SK-N-SH (cell line): Measurements from ENCODE around the gene LAMB1. TPM values are rescaled to one million over a fixed set of nuclear protein-coding genes. Genes with fewer than 3 reads are reported as not detected.

Source experiments
- CTCF ChIA-PET: fragments of 300-600, 350-600 bp; formaldehyde crosslinking; extraction: SDS; loops from one replicate; lab custom pipeline; 2021; lab: Yijun Ruan, JAX
- POLR2A ChIA-PET: fragments of 350-600 bp; sonication (Branson Sonifier 250); formaldehyde crosslinking; extraction: SDS; loops from one replicate; lab custom pipeline; 2020; ENCODE audit warnings: antibody characterized with exemption, inconsistent platforms; lab: Yijun Ruan, JAX
- DNase-seq: peaks from one replicate; pipeline ENCODE4 v3.0.0; 2012
- H2AFZ ChIP-seq: fragments of 200-600 bp; sonication (generic); 2 replicates; pipeline ENCODE4 v1.8.1; 2016; ENCODE audit warnings: antibody characterized with exemption, mild to moderate bottlenecking, low read depth
- H3F3A ChIP-seq: fragments of 200-600 bp; sonication (generic); replicated peaks from 2 replicates; pipeline ENCODE3; 2016; ENCODE audit warnings: antibody characterized with exemption, mild to moderate bottlenecking; ENCODE audit not compliant: insufficient read depth
- H3K27ac ChIP-seq, 2 experiments: fragments of 200-500 bp in 1 of 2; fragments of 200-600 bp in 1 of 2; sonication (Bioruptor generic) in 1 of 2; sonication (generic), shearing (Covaris generic) in 1 of 2; 2 replicates each; pipeline versions ENCODE4 v1.5.1 to v1.6.1; 2014 to 2016; ENCODE audit warnings: low read depth in 2 of 2, inconsistent platforms in 1 of 2, low read length in 1 of 2, mild to moderate bottlenecking in 1 of 2, mixed read lengths in 1 of 2
- H3K27me3 ChIP-seq: fragments of 200-600 bp; sonication (generic), shearing (Covaris generic); 2 replicates; pipeline ENCODE4 v1.6.1; 2016; ENCODE audit warnings: mixed run types; ENCODE audit not compliant: insufficient read depth
- H3K36me3 ChIP-seq, 2 experiments: fragments of 200-500 bp in 1 of 2; fragments of 200-600 bp in 1 of 2; sonication (Bioruptor generic) in 1 of 2; sonication (generic) in 1 of 2; replicated peaks in 1 of 2; 2 replicates each; pipeline versions ENCODE3 to v1.5.1; 2014 to 2016; ENCODE audit warnings: low read length in 1 of 2, mild to moderate bottlenecking in 1 of 2; ENCODE audit not compliant: insufficient read depth in 2 of 2, control insufficient read depth in 1 of 2
- H3K4me1 ChIP-seq, 2 experiments: fragments of 200-500 bp in 1 of 2; fragments of 200-600 bp in 1 of 2; sonication (Bioruptor generic) in 1 of 2; sonication (generic), shearing (Covaris generic) in 1 of 2; 2 replicates each; pipeline versions ENCODE4 v1.5.1 to v1.6.1; 2014 to 2016; ENCODE audit warnings: low read depth in 1 of 2, low read length in 1 of 2, mixed run types in 1 of 2; ENCODE audit not compliant: insufficient read depth in 2 of 2, control insufficient read depth in 1 of 2
- H3K4me2 ChIP-seq: fragments of 200-600 bp; sonication (generic), shearing (Covaris generic); 2 replicates; pipeline ENCODE4 v1.6.1; 2017; ENCODE audit warnings: mixed run types
- H3K4me3 ChIP-seq, 2 experiments: fragments of 200-500 bp in 1 of 2; fragments of 200-600 bp in 1 of 2; sonication (Bioruptor generic) in 1 of 2; sonication (generic), shearing (Covaris generic) in 1 of 2; 2 replicates each; pipeline versions ENCODE4 v1.5.1 to v1.8.1; 2014 to 2016; ENCODE audit warnings: low read depth in 2 of 2, inconsistent platforms in 1 of 2, low read length in 1 of 2, mild to moderate bottlenecking in 1 of 2, mixed read lengths in 1 of 2, moderate library complexity in 1 of 2
- H3K79me2 ChIP-seq: fragments of 200-600 bp; sonication (generic); 2 replicates; pipeline ENCODE4 v1.8.1; 2017; ENCODE audit warnings: mild to moderate bottlenecking; ENCODE audit not compliant: insufficient read depth
- H3K9ac ChIP-seq: fragments of 200-600 bp; sonication (generic); 2 replicates; pipeline ENCODE4 v1.6.1; 2017; ENCODE audit warnings: mixed run types
- H3K9me2 ChIP-seq: fragments of 200-600 bp; sonication (generic); 2 replicates; pipeline ENCODE4 v1.6.1; 2017; ENCODE audit warnings: mixed run types
- H3K9me3 ChIP-seq: fragments of 200-600 bp; sonication (generic); 2 replicates; pipeline ENCODE4 v1.6.1; 2017; ENCODE audit warnings: mixed run types, mild to moderate bottlenecking, moderate library complexity
- H4K20me1 ChIP-seq: fragments of 200-600 bp; sonication (generic); 2 replicates; pipeline ENCODE4 v1.6.1; 2017; ENCODE audit warnings: mild to moderate bottlenecking, mixed run types; ENCODE audit not compliant: insufficient read depth
- CHD2 ChIP-seq: fragments of 150-350 bp; IDR thresholded peaks from 2 replicates; pipeline ENCODE4 v1.6.1; 2018; ENCODE audit warnings: low read length; ENCODE audit not compliant: partially characterized antibody
- EP300 ChIP-seq, 2 experiments: IDR thresholded peaks; 2 replicates each; pipeline versions ENCODE4 v1.4.0 to v1.6.1; 2012; ENCODE audit warnings: borderline replicate concordance in 1 of 2, low read depth in 1 of 2, low read length in 1 of 2
- FOSL2 ChIP-seq: IDR thresholded peaks from 2 replicates; pipeline ENCODE4 v1.4.0; 2012; ENCODE audit warnings: low read depth, mild to moderate bottlenecking, moderate library complexity, borderline replicate concordance
- FOXJ3 ChIP-seq: sonication (generic); formaldehyde crosslinking; IDR thresholded peaks from 2 replicates; pipeline ENCODE4 v1.5.1; 2020; ENCODE audit warnings: mild to moderate bottlenecking, missing genetic modification reagents
- FOXM1 ChIP-seq: IDR thresholded peaks from 2 replicates; pipeline ENCODE4 v1.4.0; 2012; ENCODE audit warnings: low read depth, mild to moderate bottlenecking
- GABPA ChIP-seq: IDR thresholded peaks from 2 replicates; pipeline ENCODE4 v1.4.0; 2012; ENCODE audit warnings: low read depth, mild to moderate bottlenecking
- GATA2 ChIP-seq: sonication (generic); formaldehyde crosslinking; IDR thresholded peaks from 2 replicates; pipeline ENCODE4 v1.5.0; 2020; ENCODE audit warnings: mild to moderate bottlenecking, missing genetic modification reagents
- IRF3 ChIP-seq: fragments of 150-350 bp; IDR thresholded peaks from 2 replicates; pipeline ENCODE4 v1.6.1; 2016; ENCODE audit warnings: mild to moderate bottlenecking, low read depth, low read length
- JUND ChIP-seq: IDR thresholded peaks from 2 replicates; pipeline ENCODE4 v1.4.0; 2012
- MAX ChIP-seq: IDR thresholded peaks from 2 replicates; pipeline ENCODE4 v1.4.0; 2012; ENCODE audit warnings: low read depth
- NRF1 ChIP-seq: IDR thresholded peaks from 2 replicates; pipeline ENCODE4 v1.6.1; 2012; ENCODE audit warnings: low read depth, mild to moderate bottlenecking, low read length
- POLR2AphosphoS5 ChIP-seq: IDR thresholded peaks from 2 replicates; pipeline ENCODE4 v1.6.1; 2012; ENCODE audit warnings: low read depth, low read length
- RAD21 ChIP-seq: IDR thresholded peaks from 2 replicates; pipeline ENCODE4 v1.6.1; 2012; ENCODE audit warnings: mild to moderate bottlenecking, low read length
- RCOR1 ChIP-seq: fragments of 150-350 bp; IDR thresholded peaks from 2 replicates; pipeline ENCODE4 v1.6.1; 2017; ENCODE audit warnings: antibody characterized with exemption, low read length
- REST ChIP-seq: IDR thresholded peaks from 2 replicates; pipeline ENCODE4 v1.6.1; 2012; ENCODE audit warnings: mild to moderate bottlenecking, low read depth, low read length, moderate library complexity
- RXRA ChIP-seq: IDR thresholded peaks from 2 replicates; pipeline ENCODE4 v1.4.0; 2012; ENCODE audit warnings: low read depth, mild to moderate bottlenecking, borderline replicate concordance
- SIN3A ChIP-seq: IDR thresholded peaks from 2 replicates; pipeline ENCODE4 v1.6.1; 2012; ENCODE audit warnings: low read depth, mild to moderate bottlenecking, low read length, moderate library complexity, borderline replicate concordance
- SMC3 ChIP-seq: IDR thresholded peaks from 2 replicates; pipeline ENCODE4 v1.6.1; 2012; ENCODE audit warnings: low read depth, low read length, improper control_type of control experiment
- TEAD4 ChIP-seq: IDR thresholded peaks from 2 replicates; pipeline ENCODE4 v1.4.0; 2012; ENCODE audit warnings: mild to moderate bottlenecking, borderline replicate concordance; ENCODE audit not compliant: insufficient read depth
- USF1 ChIP-seq: IDR thresholded peaks from 2 replicates; pipeline ENCODE4 v1.4.0; 2012; ENCODE audit warnings: low read depth, borderline replicate concordance
- USF2 ChIP-seq: fragments of 150-350 bp; IDR thresholded peaks from 2 replicates; pipeline ENCODE4 v1.6.1; 2017; ENCODE audit warnings: antibody characterized with exemption, low read length, low read depth, borderline replicate concordance
- YY1 ChIP-seq: IDR thresholded peaks from 2 replicates; pipeline ENCODE4 v1.4.0; 2012; ENCODE audit warnings: low read depth, mild to moderate bottlenecking
- ZBTB33 ChIP-seq: IDR thresholded peaks from 2 replicates; pipeline ENCODE4 v1.4.0; 2012; ENCODE audit warnings: low read depth, borderline replicate concordance
- whole genome bisulfite sequencing: methylation state at CpG from one replicate; pipeline ENCODE4 v1.1.6; 2017; ENCODE audit warnings: low lambda C conversion rate; 5-methylcytosine and 5-hydroxymethylcytosine counted together
- polyA plus RNA-seq, 3 experiments: library from polyadenylated mRNA; depleted of rRNA; stranded (reverse); fragments of >200 nt; gene quantifications; 2 replicates each; pipeline ENCODE4 v1.2.3, GENCODE V29; 2012

The LAMB1 gene
- polyA plus RNA-seq, 1 of the 3 experiments (the other 2 are of a cell fraction): 435 TPM

- Histone ChIP-seq H3K4me1 (peaks cover 16 to 50% of the 10 kb centered on the region in 2 experiments), H3K9me2 (no peaks in the 10 kb centered on the region), H3K9ac (peak overlapping the region; percentile 53; the same call in 1 of the 2 replicates), H2AFZ (no peak overlapping the region), H3K9me3 (no peaks in the 10 kb centered on the region), H3F3A (peaks cover 43% of the 10 kb centered on the region), H3K27ac (peak overlapping the region; percentile 25 to 95; a peak in 3 of 4 replicates), H3K79me2 (no peaks in the 10 kb centered on the region), H3K36me3 (no peaks in the 10 kb centered on the region), H3K27me3 (no peaks in the 10 kb centered on the region), H3K4me2 (peak overlapping the region; percentile 54), H4K20me1 (no peaks in the 10 kb centered on the region), H3K4me3 (no peak overlapping the region)
- POLR2A ChIA-PET: no interaction called here
- DNase-seq: no peak
- CTCF ChIA-PET: interaction anchor here (0.7 to 5.6 kb wide), 12 partner anchors 9 to 136 kb away, joined by 3 to 32 read pairs (median 5); partner anchors contain the start of gene LAMB1
- 66% methylated on average over 6 of the region's 6 CpGs for WGBS
- TF ChIP-seq EP300 (IDR thresholded peaks at IDR 0.05; ENCODE audit: borderline replicate concordance in 1 of 2, low read depth in 1 of 2, low read length in 1 of 2) (no peak), FOXJ3 (CRISPR knock-in tag) (no peak), CHD2 (no peak), RAD21 (no peak), FOSL2 (peak; percentile 70; the same call in 1 of the 2 replicates), FOXM1 (no peak), POLR2AphosphoS5 (no peak; the same call in 1 of the 2 replicates), JUND (peak; percentile 59; the same call in 1 of the 2 replicates), IRF3 (no peak), SMC3 (no peak), RXRA (peak; percentile 7; the same call in 1 of the 2 replicates), ZBTB33 (no peak), USF1 (no peak), YY1 (no peak), MAX (0 out of 2 replicates have a peak, but pooled peaks have one; percentile 16), RCOR1 (no peak), REST (no peak), SIN3A (no peak), NRF1 (no peak), USF2 (no peak), GABPA (no peak), GATA2 (CRISPR knock-in tag) (no peak), TEAD4 (peak; percentile 39; the same call in 1 of the 2 replicates)
Measured at GRCh38 chr7:108014747-108015682, 12.1 kb upstream of the LAMB1 start.
